K562 (cell line): ENCODE measurements around the gene TRRAP. TPM values are rescaled to one million over a fixed set of nuclear protein-coding genes. Genes with fewer than 3 reads are reported as not detected.

Experiments
- ATAC-seq: fragments of 200-7000 bp; cut with Tn5 transposase; 3 replicates; pipeline ENCODE4 v1.9.1; 2020; ENCODE audit warnings: moderate library complexity
- BruUV-seq: library from RNA; stranded (reverse); fragments of 400-500 nt; replicated peaks from 2 replicates; lab custom pipeline; 2021; lab: Mats Ljungman, UMichigan
- CTCF ChIA-PET: fragments of 300-600 bp; formaldehyde crosslinking; extraction: SDS; loops from one replicate; lab custom pipeline; 2021; ENCODE audit warnings: low intra/inter-chr PET ratio; lab: Yijun Ruan, JAX
- POLR2A ChIA-PET: fragments of 300-600, 350-650 bp; sonication (Branson Sonifier 250); formaldehyde crosslinking; extraction: SDS; loops from one replicate; lab custom pipeline; 2021; ENCODE audit warnings: antibody characterized with exemption, inconsistent platforms; lab: Yijun Ruan, JAX
- DNase-seq, 4 experiments: peaks; one replicate each; pipeline versions ENCODE4 v3.0.0 to v3.0.0-alpha.2; 2011 to 2018; ENCODE audit warnings: low spot score in 3 of 4, mixed read lengths in 3 of 4; ENCODE audit errors: extremely low read depth in 1 of 4
- FAIRE-seq: peaks from 2 replicates; lab custom pipeline; 2011; peaks lifted over from hg19 to GRCh38; lab: Jason Lieb, UNC
- H2AFZ ChIP-seq: 2 replicates; pipeline ENCODE4 v1.6.0; 2011; ENCODE audit warnings: low read depth, low read length, control low read depth, inconsistent platforms
- H3K27ac ChIP-seq: fragments of 200-600 bp; 3 replicates; pipeline ENCODE4 v1.8.0; 2011; ENCODE audit warnings: low read depth, mild to moderate bottlenecking, control low read depth, inconsistent platforms, low read length, moderate library complexity, mixed read lengths; ENCODE audit errors: extremely low read depth
- H3K27me3 ChIP-seq, 2 experiments: fragments of 300-600 bp in 1 of 2; 2 replicates in 1 of 2; 3 replicates in 1 of 2; pipeline versions ENCODE4 v1.6.0 to v1.8.0; 2011; ENCODE audit warnings: inconsistent platforms in 2 of 2, low read length in 2 of 2, mild to moderate bottlenecking in 1 of 2, mixed read lengths in 1 of 2, moderate library complexity in 1 of 2; ENCODE audit not compliant: control insufficient read depth in 2 of 2, insufficient read depth in 2 of 2
- H3K36me3 ChIP-seq: fragments of 300-600 bp; 3 replicates; pipeline ENCODE4 v1.8.0; 2011; ENCODE audit warnings: mild to moderate bottlenecking, low read length, inconsistent platforms; ENCODE audit not compliant: control insufficient read depth, insufficient read depth
- H3K4me1 ChIP-seq, 2 experiments: fragments of 200-600 bp in 1 of 2; replicated peaks in 1 of 2; 2 replicates in 1 of 2; 3 replicates in 1 of 2; pipeline versions ENCODE4 v1.5.1 to v1.8.0; 2011; ENCODE audit warnings: inconsistent platforms in 2 of 2, low read length in 2 of 2, mild to moderate bottlenecking in 1 of 2, mixed read lengths in 1 of 2, moderate library complexity in 1 of 2; ENCODE audit not compliant: control insufficient read depth in 2 of 2, insufficient read depth in 2 of 2
- H3K4me2 ChIP-seq: 2 replicates; pipeline ENCODE4 v1.6.1; 2011; ENCODE audit warnings: low read length, control low read depth, inconsistent platforms, mixed read lengths; ENCODE audit not compliant: insufficient read depth
- H3K4me3 ChIP-seq: fragments of 200-600 bp; sonication (generic), shearing (Covaris generic); 2 replicates; pipeline ENCODE4 v1.5.1; 2016; ENCODE audit warnings: control low read depth, inconsistent platforms
- H3K79me2 ChIP-seq: fragments of 200-600 bp; 3 replicates; pipeline ENCODE4 v1.8.0; 2011; ENCODE audit warnings: low read length, inconsistent platforms; ENCODE audit not compliant: control insufficient read depth, insufficient read depth
- H3K9ac ChIP-seq, 2 experiments: 2 replicates each; pipeline versions ENCODE4 v1.6.0 to v1.6.1; 2011; ENCODE audit warnings: low read depth in 2 of 2, low read length in 2 of 2, control low read depth in 1 of 2, inconsistent platforms in 1 of 2, mild to moderate bottlenecking in 1 of 2, mixed read lengths in 1 of 2; ENCODE audit not compliant: insufficient read depth in 1 of 2
- H3K9me1 ChIP-seq: one replicate; pipeline ENCODE4 v1.6.0; 2011; ENCODE audit warnings: inconsistent platforms, mild to moderate bottlenecking, low read length, moderate library complexity; ENCODE audit not compliant: control insufficient read depth, insufficient read depth
- H3K9me3 ChIP-seq: replicated peaks from 2 replicates; pipeline ENCODE4 v1.5.1; 2011; ENCODE audit warnings: low read depth, low read length, inconsistent platforms; ENCODE audit not compliant: control insufficient read depth, insufficient read depth
- H4K20me1 ChIP-seq: replicated peaks from 2 replicates; pipeline ENCODE4 v1.6.1; 2011; ENCODE audit warnings: low read length, inconsistent platforms, mixed read lengths; ENCODE audit not compliant: control insufficient read depth, insufficient read depth
- PATZ1 ChIP-seq: fragments of 250-450 bp; sonication (Bioruptor Pico); IDR thresholded peaks from 2 replicates; pipeline ENCODE4 v1.5.0; 2020; ENCODE audit warnings: mild to moderate bottlenecking, borderline replicate concordance
- POLR3A ChIP-seq: IDR thresholded peaks from 2 replicates; pipeline ENCODE4 v1.6.1; 2011; ENCODE audit warnings: borderline replicate concordance, mild to moderate bottlenecking, moderate library complexity; ENCODE audit not compliant: insufficient read length, insufficient read depth; ENCODE audit errors: extremely low read depth
- TCF7 ChIP-seq: sonication (generic); IDR thresholded peaks from 2 replicates; pipeline ENCODE4 v1.6.1; 2016; ENCODE audit warnings: antibody characterized with exemption, borderline replicate concordance
- U2AF1 ChIP-seq: fragments of 200-400 bp; formaldehyde crosslinking; optimal IDR thresholded peaks from 2 replicates; pipeline ENCODE3; 2017; ENCODE audit warnings: mild to moderate bottlenecking, low read depth, low read length, moderate library complexity
- ZNF717 ChIP-seq: fragments of 250-450 bp; sonication (Bioruptor Pico); IDR thresholded peaks from 2 replicates; pipeline ENCODE4 v1.5.0; 2021
- whole genome bisulfite sequencing: fragments of 100-300 bp; shearing (Covaris generic); methylation state at CpG from one replicate; pipeline ENCODE4 v1.1.6; 2016; ENCODE audit warnings: low coverage, mixed read lengths; ENCODE audit not compliant: insufficient coverage; ENCODE audit errors: missing lambda C conversion rate; 5-methylcytosine and 5-hydroxymethylcytosine counted together
- in situ Hi-C: fragments of 300-500 bp; cut with MboI; formaldehyde crosslinking; loops from 4 replicates; pipeline ENCODE4 v1.15.0; 2018; ENCODE audit warnings: inconsistent platforms, mixed read lengths
- intact Hi-C: fragments of 100-400 bp; cut with micrococcal nuclease; formaldehyde crosslinking; loops from 2 replicates; pipeline ENCODE4 v1.14.2; 2022
- polyA plus RNA-seq, 8 experiments: library from polyadenylated mRNA; depleted of rRNA in 4 of 8; stranded (reverse) in 5 of 8; unstranded in 3 of 8; fragments of >200 nt; fragmentation: Nextera tagmentation in 2 of 8; fragmentation: Illumina TruSeq in 1 of 8; extraction: Ambion mirVana in 2 of 8; extraction: Trizol in 1 of 8; gene quantifications; 2 replicates each; pipeline versions ENCODE4 v1.2.1 to v1.2.3, GENCODE V29; 2011 to 2014; ENCODE audit warnings: inconsistent platforms in 1 of 8, missing spikeins in 1 of 8
- total RNA-seq, 7 experiments: library from RNA; depleted of rRNA in 6 of 7; stranded (reverse); fragments of >200 nt in 6 of 7; fragmentation: Illumina TruSeq in 2 of 7; extraction: Trizol in 2 of 7; gene quantifications; 2 replicates each; pipeline versions ENCODE4 v1.2.1 to v1.2.3, GENCODE V29; 2011 to 2021; ENCODE audit warnings: low replicate concordance in 1 of 7

TRRAP gene
- total and polyA plus RNA-seq, 9 of the 15 experiments (the other 6 are each of a cell fraction or from before 2014, with no cell fraction given) = 1.3 to 47.2 (median 9.7) TPM

GRCh38 chr7:98995111-98995510 is 116.8 kb downstream of the TRRAP start:
- intact Hi-C loops (no loop called here), in situ Hi-C loops (no loop called here)
- Histone ChIP-seq H3K4me2 (no peak overlapping the region), H3K27me3 (no peaks in the 10 kb centered on the region), H2AFZ (no peak overlapping the region), H3K9ac (no peak overlapping the region), H3K9me1 (no peaks in the 10 kb centered on the region), H3K79me2 (no peaks in the 10 kb centered on the region), H4K20me1 (no peaks in the 10 kb centered on the region), H3K4me1 (no peaks in the 10 kb centered on the region), H3K27ac (no peak overlapping the region), H3K4me3 (no peak overlapping the region), H3K36me3 (peaks cover 91% of the 10 kb centered on the region), H3K9me3 (no peaks in the 10 kb centered on the region)
- whole genome bisulfite sequencing = 96% methylated on average over 13 of the region's 13 CpGs
- ATAC-seq = no peak
- ChIA-PET POLR2A (interaction anchor here (0.6 kb wide), 1 partner anchor 35 kb away, joined by 3 read pairs; no protein-coding TSS in a partner anchor), CTCF (no interaction called here)
- TF ChIP-seq POLR3A (no peak), U2AF1 (no peak), TCF7 (no peak), ZNF717 (CRISPR knock-in tag) (no peak), PATZ1 (no peak)
- BruUV-seq = no TSS peak
- FAIRE-seq = no peak
- no peak for DNase-seq
